Neural progenitor cell (in vitro differentiated cells): ENCODE measurements around the gene INPP5D. TPM values are rescaled to one million over a fixed set of nuclear protein-coding genes. Genes with fewer than 3 reads are reported as not detected.
A peak's percentile ranks its signal among the peaks of the same experiment; 100 is the strongest.

Experiments used
- DNase-seq: peaks from one replicate; pipeline ENCODE4 v3.0.0-alpha.2; 2016; ENCODE audit warnings: low spot score
- H2AFZ ChIP-seq: fragments of 200-600 bp; sonication (generic); replicated peaks from 2 replicates; pipeline ENCODE4 v1.6.1; 2016; ENCODE audit warnings: antibody characterized with exemption
- H3F3A ChIP-seq: fragments of 200-600 bp; sonication (generic); 2 replicates; pipeline ENCODE4 v1.6.1; 2016; ENCODE audit warnings: antibody characterized with exemption, low read depth
- H3K27ac ChIP-seq: fragments of 200-600 bp; sonication (generic); 2 replicates; pipeline ENCODE4 v1.5.1; 2016; ENCODE audit warnings: mild to moderate bottlenecking
- H3K27me3 ChIP-seq: fragments of 200-600 bp; sonication (generic); 2 replicates; pipeline ENCODE4 v1.6.1; 2016; ENCODE audit warnings: mild to moderate bottlenecking, moderate library complexity
- H3K36me3 ChIP-seq: fragments of 200-600 bp; sonication (generic); 2 replicates; pipeline ENCODE4 v1.5.1; 2016
- H3K4me1 ChIP-seq: fragments of 200-600 bp; sonication (generic); 2 replicates; pipeline ENCODE4 v1.6.1; 2016; ENCODE audit warnings: mixed run types
- H3K4me2 ChIP-seq: fragments of 200-600 bp; sonication (generic); 2 replicates; pipeline ENCODE4 v1.6.1; 2016
- H3K4me3 ChIP-seq: fragments of 200-600 bp; sonication (generic); 2 replicates; pipeline ENCODE4 v1.5.1; 2016
- H3K79me2 ChIP-seq: fragments of 200-600 bp; sonication (generic); 2 replicates; pipeline ENCODE4 v1.6.1; 2016; ENCODE audit warnings: low read depth
- H3K9ac ChIP-seq: fragments of 200-600 bp; sonication (generic); 2 replicates; pipeline ENCODE4 v1.6.1; 2016
- H3K9me3 ChIP-seq: fragments of 200-600 bp; sonication (generic); 2 replicates; pipeline ENCODE4 v1.5.1; 2016; ENCODE audit warnings: low read depth
- H4K20me1 ChIP-seq: fragments of 200-600 bp; sonication (generic); 2 replicates; pipeline ENCODE4 v1.6.1; 2016; ENCODE audit warnings: low read depth
- H3K27ac Mint-ChIP-seq: 3 replicates; pipeline ENCODE4 v1.8.0; 2021; ENCODE audit warnings: mixed read lengths
- H3K27me3 Mint-ChIP-seq: 2 replicates; pipeline ENCODE4 v1.8.0; 2022; ENCODE audit warnings: low read depth, mild to moderate bottlenecking, inconsistent platforms, moderate library complexity, mixed read lengths; ENCODE audit not compliant: insufficient read depth
- H3K36me3 Mint-ChIP-seq: 3 replicates; pipeline ENCODE4 v1.8.0; 2021; ENCODE audit warnings: mixed read lengths
- H3K4me1 Mint-ChIP-seq: 3 replicates; pipeline ENCODE4 v1.8.0; 2021; ENCODE audit warnings: mixed read lengths
- H3K4me3 Mint-ChIP-seq: 3 replicates; pipeline ENCODE4 v1.8.0; 2021; ENCODE audit warnings: mild to moderate bottlenecking, moderate library complexity, mixed read lengths
- H3K9me3 Mint-ChIP-seq: 3 replicates; pipeline ENCODE4 v1.8.0; 2020; ENCODE audit warnings: mixed read lengths
- EZH2 ChIP-seq: fragments of 200-600 bp; sonication (generic); IDR thresholded peaks from 2 replicates; pipeline ENCODE4 v1.6.1; 2017; ENCODE audit warnings: antibody characterized with exemption, mild to moderate bottlenecking, moderate library complexity
- EZH2phosphoT487 ChIP-seq: fragments of 200-600 bp; sonication (generic); IDR thresholded peaks from 2 replicates; pipeline ENCODE4 v1.6.1; 2017; ENCODE audit warnings: antibody characterized with exemption
- total RNA-seq: library from RNA; depleted of rRNA; stranded (reverse); fragments of >200 nt; gene quantifications from 2 replicates; pipeline ENCODE4 v1.2.3, GENCODE V29; 2015; ENCODE audit warnings: low replicate concordance
- TF ChIP-seq, protein P1 (sequence below): fragments of 200-600 bp; sonication (generic); IDR thresholded peaks from 2 replicates; pipeline ENCODE4 v1.5.1; 2017; ENCODE audit warnings: antibody characterized with exemption, mild to moderate bottlenecking

INPP5D gene
- total RNA-seq, 1 donor from 2014 or later: 4.2 TPM

DNA sequence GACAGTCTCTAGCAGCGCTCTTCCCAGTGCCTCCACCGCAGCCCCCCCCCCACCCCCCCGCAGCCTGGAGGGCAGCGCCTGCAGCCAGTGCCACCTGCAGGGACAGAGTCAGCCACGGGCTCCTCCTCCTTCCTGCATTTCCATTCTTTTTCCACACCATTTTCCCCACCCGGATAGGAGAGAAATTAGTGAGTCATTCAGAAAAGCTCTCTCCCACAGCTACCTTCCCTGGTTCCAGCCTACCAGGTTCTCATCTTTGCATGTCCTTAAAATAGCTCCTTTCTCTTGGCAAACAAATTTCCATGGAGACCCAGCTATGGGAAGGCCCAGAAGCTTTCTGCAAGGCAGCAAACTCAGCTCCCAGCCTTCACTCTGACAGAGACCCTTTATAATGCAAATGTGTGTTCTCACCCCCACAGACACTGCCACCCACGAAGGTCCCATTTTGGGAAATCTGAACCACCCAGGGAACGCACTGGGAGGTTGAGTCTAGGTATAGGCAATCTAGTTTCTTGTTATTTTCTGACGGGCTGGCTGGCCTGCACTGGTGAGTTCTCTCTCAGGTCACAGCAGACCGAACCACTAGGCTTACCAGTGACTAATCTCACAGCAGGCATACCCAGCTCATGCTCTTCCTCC is 149.5 kb downstream of the INPP5D start:
- peak; percentile 30 for DNase-seq
- Histone ChIP-seq H3K27ac (no peak overlapping the region), H3K27me3 (no peaks in the 10 kb centered on the region), H3F3A (peaks cover 10% of the 10 kb centered on the region), H2AFZ (no peak overlapping the region), H3K36me3 (no peaks in the 10 kb centered on the region), H4K20me1 (no peaks in the 10 kb centered on the region), H3K9ac (no peak overlapping the region), H3K79me2 (no peaks in the 10 kb centered on the region), H3K4me3 (no peak overlapping the region), H3K4me1 (peaks cover 11% of the 10 kb centered on the region), H3K9me3 (no peaks in the 10 kb centered on the region), H3K4me2 (peak overlapping the region; percentile 67)
- TF ChIP-seq EZH2 (no peak), EZH2phosphoT487 (no peak)
- TF ChIP-seq, protein P1, sequence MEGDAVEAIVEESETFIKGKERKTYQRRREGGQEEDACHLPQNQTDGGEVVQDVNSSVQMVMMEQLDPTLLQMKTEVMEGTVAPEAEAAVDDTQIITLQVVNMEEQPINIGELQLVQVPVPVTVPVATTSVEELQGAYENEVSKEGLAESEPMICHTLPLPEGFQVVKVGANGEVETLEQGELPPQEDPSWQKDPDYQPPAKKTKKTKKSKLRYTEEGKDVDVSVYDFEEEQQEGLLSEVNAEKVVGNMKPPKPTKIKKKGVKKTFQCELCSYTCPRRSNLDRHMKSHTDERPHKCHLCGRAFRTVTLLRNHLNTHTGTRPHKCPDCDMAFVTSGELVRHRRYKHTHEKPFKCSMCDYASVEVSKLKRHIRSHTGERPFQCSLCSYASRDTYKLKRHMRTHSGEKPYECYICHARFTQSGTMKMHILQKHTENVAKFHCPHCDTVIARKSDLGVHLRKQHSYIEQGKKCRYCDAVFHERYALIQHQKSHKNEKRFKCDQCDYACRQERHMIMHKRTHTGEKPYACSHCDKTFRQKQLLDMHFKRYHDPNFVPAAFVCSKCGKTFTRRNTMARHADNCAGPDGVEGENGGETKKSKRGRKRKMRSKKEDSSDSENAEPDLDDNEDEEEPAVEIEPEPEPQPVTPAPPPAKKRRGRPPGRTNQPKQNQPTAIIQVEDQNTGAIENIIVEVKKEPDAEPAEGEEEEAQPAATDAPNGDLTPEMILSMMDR: no peak
- peak overlapping the region; percentile 38 for H3K27ac Mint-ChIP-seq
- H3K27me3 Mint-ChIP-seq: peaks cover 24% of the 10 kb centered on the region
- peaks cover 26% of the 10 kb centered on the region for H3K4me1 Mint-ChIP-seq
- peak overlapping the region; percentile 66 for H3K4me3 Mint-ChIP-seq
- peaks cover 2% of the 10 kb centered on the region for H3K9me3 Mint-ChIP-seq
- H3K36me3 Mint-ChIP-seq: no peaks in the 10 kb centered on the region

- Mint-ChIP-seq H3K4me3 (peak overlapping the region; percentile 3), H3K9me3 (peaks cover 2% of the 10 kb centered on the region), H3K36me3 (no peaks in the 10 kb centered on the region), H3K27ac (no peak overlapping the region), H3K27me3 (peaks cover 22% of the 10 kb centered on the region), H3K4me1 (peaks cover 26% of the 10 kb centered on the region)
- no peak overlapping the region for H3K4me2 ChIP-seq
- no peak overlapping the region for H2AFZ ChIP-seq
- no peaks in the 10 kb centered on the region for H3K27me3 ChIP-seq
- H3K9ac ChIP-seq: no peak overlapping the region
- no peaks in the 10 kb centered on the region for H3K36me3 ChIP-seq
- peaks cover 10% of the 10 kb centered on the region for H3F3A ChIP-seq
- no peak overlapping the region for H3K4me3 ChIP-seq
- DNase-seq: no peak
- no peak for TF ChIP-seq EZH2
- TF ChIP-seq EZH2phosphoT487: no peak
- TF ChIP-seq, protein P1: no peak
- no peaks in the 10 kb centered on the region for H3K79me2 ChIP-seq
- H3K27ac ChIP-seq: no peak overlapping the region
- peaks cover 11% of the 10 kb centered on the region for H3K4me1 ChIP-seq
- no peaks in the 10 kb centered on the region for H3K9me3 ChIP-seq
- no peaks in the 10 kb centered on the region for H4K20me1 ChIP-seq
Measured at GRCh38 chr2:233210281-233210680, 150.1 kb downstream of the INPP5D start.

DNA sequence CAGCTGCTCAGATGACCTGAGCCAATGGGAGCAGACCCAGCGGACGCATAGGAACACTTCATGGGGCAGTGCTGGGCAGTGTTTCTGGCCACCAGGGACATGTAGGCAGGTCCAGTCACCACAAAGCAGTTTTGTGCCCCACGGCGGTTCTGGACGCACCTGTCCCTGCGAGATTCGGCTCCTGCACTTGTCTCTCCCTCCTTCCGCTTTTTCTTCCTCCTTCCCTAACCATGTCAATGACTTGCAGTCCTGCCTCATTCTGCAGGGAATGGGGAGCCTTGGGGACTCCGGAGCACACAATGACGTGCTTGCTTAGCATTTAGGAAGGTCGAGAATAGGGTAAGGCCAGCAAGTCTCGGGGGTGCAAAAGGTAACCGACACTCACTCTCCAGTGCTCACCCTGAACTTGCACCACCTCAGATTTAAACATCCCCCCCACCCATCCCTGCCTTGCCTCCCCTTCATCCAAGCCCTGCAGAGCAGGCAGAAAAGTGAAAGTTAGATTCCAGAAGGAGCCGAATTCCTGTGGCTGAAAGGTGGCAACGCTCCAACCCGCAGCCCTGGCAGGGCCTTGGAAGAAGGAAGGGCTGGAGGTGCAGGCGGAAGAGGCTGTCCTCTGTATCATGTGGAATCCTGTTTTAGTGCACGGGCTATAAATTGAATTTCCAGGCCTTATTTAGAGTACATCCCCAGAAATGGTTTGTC is 150.9 kb downstream of the INPP5D start:
- Histone ChIP-seq H3K4me3 (no peak overlapping the region), H3K27me3 (no peaks in the 10 kb centered on the region), H3K4me1 (peaks cover 11% of the 10 kb centered on the region), H3K4me2 (no peak overlapping the region), H3F3A (peaks cover 10% of the 10 kb centered on the region), H3K27ac (no peak overlapping the region), H4K20me1 (no peaks in the 10 kb centered on the region), H3K9me3 (no peaks in the 10 kb centered on the region), H3K36me3 (no peaks in the 10 kb centered on the region), H2AFZ (no peak overlapping the region), H3K9ac (no peak overlapping the region), H3K79me2 (no peaks in the 10 kb centered on the region)
- Mint-ChIP-seq H3K27me3 (peaks cover 22% of the 10 kb centered on the region), H3K9me3 (peaks cover 2% of the 10 kb centered on the region), H3K36me3 (no peaks in the 10 kb centered on the region), H3K4me1 (peaks cover 26% of the 10 kb centered on the region), H3K27ac (no peak overlapping the region), H3K4me3 (peak overlapping the region; percentile 3)
- TF ChIP-seq EZH2 (no peak), EZH2phosphoT487 (no peak)
- TF ChIP-seq, protein P1: no peak
- no peak for DNase-seq
